HG02610 (cell line): ENCODE results near the gene TRAPPC5.

ENCODE experiments used
- ATAC-seq: cut with Tn5 transposase; IDR thresholded peaks from one replicate; pipeline ENCODE4 v1.9.1; 2021; ENCODE audit warnings: mild to moderate bottlenecking, moderate library complexity; ENCODE audit not compliant: unreplicated experiment

The TRAPPC5 gene

DNA sequence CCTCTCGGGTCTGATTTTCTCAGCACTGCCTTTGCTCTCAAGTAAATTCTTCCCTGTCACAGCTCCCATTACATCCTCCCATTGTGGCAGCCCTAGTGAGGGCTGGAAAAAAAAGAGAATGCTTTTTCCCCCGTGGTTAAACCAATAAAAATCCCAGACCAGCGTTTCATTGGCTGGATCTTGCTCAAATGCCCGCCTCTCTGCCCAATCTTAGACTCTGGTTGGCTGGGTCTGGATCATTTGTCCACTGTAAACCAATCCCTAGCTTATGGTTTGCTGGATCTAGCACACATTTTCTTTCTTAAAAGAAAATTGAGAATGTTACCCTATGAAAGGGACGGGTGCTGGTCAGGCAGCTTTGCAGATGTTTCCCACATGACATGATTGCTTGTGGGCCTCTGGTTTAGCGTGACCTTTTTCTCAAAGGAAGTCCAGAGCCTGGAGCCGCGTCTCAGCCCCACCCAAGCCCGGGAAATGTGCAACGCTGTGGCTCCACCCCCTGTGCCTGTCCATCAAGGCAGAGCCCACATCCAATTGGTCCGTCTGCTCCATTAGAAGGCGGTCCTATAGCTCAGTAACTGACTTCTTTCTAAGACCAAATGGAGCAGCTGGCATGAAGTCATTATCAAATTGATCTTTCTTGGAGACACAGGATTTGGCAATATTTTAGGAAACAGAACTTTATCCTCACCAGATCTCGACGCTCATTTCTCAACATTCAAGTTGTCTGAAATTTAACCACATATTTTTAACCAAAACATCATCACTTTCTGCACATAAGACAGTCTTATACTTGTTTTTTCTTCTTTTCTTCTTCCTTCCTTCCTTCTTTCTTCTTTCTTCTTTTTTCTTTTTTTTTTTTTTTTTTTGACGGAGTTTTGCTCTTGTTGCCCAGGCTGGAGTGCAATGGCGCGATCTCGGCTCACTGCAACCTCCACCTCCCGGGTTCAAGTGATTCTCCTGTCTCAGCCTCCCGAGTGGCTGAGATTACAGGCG is 6.3 kb upstream of the TRAPPC5 start:
- ATAC-seq: no peak

- ATAC-seq: no peak
Observed at GRCh38 chr19:7676376-7676775, 4.3 kb upstream of the TRAPPC5 start.

- ATAC-seq: no peak
Observed at GRCh38 chr19:7676854-7677253, 3.8 kb upstream of the TRAPPC5 start, which contains the start of gene MCEMP1. Gene MCEMP1, plus strand, starts transcription at chr19:7677090. Its CDS starts 31 bp downstream, at chr19:7677121.

DNA sequence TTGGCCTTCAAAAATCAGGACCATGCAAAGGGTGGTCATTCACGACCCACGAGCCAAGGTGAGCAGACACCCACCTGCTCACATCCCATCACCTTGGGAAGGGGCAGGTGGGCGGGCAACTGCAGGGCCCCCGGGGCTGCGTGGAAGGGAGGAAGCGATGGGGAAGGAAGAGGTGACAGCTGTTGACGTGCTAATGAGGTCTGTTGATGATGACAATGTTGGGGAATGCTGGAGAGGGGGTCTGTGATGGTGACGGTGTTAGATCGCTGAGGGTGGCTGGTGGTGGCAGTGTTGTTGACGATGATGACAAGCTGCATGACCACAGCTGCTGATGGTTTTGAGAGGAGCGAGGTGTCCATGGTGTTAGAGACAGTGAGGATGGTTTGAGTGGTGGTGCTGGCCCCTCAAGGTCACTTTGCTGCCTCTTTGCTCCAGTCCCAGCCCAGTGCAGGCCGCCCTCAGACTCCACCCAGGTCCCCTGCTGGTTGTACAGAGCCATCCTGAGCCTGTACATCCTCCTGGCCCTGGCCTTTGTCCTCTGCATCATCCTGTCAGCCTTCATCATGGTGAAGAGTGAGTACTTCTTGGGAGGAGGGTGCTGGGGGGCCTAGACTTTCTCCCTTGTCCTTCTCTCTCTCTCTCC is 2.8 kb upstream of the TRAPPC5 start:
- no peak for ATAC-seq

GRCh38 chr19:7678971-7679751 is 1.5 kb upstream of the TRAPPC5 start:
- ATAC-seq: no peak

- ATAC-seq: no peak
Observed at GRCh38 chr19:7679771-7680605, 645 bp upstream of the TRAPPC5 start.

DNA sequence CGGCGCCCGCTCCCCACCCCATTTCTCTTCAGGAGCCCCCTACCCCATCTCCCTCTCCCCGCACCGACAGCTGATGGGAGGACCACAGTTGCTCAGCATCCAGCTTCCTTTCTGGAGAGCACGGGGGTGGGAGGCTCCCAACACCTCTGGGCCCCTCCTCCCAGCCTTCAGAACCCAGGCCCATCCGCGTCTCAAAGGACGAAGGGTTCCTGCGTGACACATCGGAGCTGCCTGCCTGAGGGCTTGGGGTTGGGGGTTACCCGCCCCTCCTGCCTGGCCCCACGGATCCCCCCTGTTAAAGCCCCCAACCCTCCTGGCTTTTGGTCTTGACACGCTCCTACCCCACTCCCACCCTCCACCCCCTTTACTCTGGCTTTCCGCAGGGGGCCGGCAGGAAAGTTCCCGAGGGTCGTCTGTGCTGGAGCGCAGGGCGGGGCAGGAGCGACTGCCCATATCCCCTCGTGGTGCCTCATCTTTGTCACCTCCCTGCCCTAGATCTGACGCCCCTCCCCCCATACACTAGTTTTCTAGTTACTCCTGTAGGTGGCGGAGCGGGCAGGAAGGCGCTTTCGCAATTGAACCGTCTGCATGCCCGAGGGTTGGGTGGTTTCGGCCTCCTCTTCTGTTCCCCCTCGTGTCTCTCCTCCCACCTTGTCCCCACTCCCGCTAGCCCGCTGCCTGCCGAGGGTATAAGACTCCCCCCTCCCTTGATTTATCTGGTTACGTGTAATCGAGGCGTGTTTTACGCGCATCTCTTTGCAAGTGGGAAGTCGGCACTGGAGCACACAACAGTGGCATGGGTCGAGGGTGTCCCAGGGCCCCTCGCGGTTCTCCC is 924 bp downstream of the TRAPPC5 start:
- ATAC-seq: no peak

DNA sequence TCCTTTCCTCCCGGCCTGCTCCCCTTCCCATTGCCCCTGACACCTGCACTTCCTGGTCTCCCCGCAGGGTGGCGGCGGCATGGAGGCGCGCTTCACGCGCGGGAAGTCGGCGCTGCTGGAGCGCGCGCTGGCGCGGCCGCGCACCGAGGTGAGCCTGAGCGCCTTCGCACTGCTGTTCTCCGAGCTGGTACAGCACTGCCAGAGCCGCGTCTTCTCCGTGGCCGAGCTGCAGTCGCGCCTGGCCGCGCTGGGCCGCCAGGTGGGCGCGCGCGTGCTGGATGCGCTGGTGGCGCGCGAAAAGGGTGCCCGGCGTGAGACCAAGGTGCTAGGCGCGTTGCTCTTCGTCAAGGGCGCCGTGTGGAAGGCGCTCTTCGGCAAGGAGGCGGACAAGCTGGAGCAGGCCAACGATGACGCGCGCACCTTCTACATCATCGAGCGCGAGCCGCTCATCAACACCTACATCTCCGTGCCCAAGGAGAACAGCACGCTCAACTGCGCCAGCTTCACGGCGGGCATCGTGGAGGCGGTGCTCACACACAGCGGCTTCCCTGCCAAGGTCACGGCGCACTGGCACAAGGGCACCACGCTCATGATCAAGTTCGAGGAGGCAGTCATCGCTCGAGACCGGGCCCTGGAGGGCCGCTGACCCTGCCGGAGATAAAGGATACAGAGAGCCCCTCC is 1.7 kb downstream of the TRAPPC5 start:
- no peak for ATAC-seq

DNA sequence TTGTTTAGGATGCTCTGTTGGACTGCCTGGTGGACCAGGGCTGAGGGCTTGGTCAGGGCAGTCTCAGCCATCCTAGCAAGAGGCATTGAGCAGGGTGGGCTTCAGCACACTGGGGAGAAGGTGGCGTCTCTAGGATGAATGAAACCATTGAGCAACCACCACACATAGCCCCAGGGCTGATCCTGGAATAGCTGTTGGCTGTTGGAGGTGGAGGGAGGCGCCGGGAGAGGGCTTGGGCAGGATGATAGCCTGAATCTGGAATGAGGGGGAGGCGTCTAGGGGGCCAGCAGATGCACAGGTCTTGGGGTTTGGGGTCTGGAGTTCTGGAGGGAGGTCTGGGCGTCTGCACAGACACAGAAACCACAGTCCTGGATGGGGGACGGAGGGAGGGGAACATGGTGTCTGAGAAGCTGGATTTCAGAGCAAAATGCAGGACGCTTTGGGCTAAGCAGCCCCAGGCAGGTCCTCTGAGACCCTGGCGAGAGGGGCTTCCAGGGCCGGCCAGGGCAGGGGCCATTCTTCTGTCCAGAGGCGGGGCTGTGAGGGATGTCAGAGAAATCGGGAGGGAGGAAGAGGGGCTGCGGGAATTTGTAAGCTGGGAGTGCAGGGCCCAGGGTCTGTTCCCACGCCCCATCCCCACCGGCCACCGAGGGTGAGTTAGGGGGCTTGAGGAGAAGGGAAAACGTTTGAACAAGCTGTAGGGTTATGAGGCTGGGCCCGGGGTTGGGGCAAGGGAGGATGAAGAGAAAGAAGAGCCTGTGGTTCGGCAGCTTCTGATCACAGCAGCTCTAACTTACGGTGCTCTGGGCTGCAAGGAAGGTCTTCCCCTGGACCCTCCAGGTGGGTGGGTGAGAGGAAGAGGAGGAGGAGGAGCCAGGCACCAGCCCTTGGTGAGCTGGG is 5.2 kb downstream of the TRAPPC5 start:
- ATAC-seq: no peak

DNA sequence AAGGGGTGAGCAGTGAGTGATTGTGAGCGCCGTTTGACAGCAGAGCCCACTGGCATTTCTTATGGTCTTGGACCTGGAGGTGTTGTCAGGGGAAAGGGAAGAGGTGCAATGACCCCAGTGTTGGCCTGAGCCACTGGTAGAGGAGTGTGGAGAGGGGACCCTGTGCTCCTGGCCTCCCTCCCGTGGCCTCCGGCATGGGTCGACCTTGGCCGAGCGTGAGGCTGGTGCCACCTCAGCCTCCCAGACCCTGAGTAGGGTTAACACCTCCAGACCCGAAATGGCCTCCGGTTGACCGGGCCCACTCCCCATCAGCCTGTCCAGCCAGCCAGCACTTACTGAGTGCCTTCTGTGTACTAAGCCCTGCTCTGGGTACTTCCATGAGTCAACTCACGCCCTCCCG is 6.5 kb downstream of the TRAPPC5 start:
- no peak for ATAC-seq

DNA sequence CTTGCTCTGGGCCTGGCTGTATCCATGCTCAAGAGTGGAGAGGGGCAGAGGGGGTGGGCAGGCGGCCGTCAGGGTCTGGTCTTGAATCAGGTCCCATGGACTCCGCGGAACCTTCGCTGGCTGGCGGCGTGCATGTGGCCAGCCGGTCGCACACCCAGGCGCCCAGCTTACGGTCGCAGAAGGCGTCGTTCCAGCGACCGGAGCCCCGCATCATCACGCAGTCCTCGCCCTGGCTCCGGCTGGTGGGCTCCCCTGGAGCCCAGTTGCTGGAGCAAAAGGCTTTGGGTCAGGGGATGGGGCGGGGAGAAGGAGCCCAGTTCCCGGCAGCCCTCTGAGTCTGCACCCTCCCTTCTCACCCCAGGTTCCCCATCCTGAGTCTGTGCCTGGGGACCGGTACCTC is 8.5 kb downstream of the TRAPPC5 start:
- no peak for ATAC-seq

DNA sequence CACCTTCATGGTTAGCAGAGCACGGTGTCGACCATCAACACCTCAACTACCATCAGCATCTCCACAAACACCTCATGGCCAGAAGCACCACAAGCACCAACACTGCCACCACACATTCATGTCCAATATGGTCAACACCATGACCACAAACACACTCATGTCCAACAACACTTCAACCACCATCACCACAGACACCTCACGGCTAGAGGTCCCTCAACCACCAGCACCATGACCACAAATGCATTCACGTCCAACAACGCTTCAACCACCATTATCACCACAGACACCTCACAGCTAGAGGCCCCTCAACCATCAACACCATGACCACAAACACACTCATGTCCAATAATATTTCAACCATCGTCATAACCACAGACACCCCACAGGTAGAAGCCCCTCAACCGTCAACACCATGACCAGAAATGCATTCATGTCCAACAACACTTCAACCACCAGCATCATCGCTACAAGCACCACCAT is 10.2 kb downstream of the TRAPPC5 start:
- ATAC-seq: no peak

DNA sequence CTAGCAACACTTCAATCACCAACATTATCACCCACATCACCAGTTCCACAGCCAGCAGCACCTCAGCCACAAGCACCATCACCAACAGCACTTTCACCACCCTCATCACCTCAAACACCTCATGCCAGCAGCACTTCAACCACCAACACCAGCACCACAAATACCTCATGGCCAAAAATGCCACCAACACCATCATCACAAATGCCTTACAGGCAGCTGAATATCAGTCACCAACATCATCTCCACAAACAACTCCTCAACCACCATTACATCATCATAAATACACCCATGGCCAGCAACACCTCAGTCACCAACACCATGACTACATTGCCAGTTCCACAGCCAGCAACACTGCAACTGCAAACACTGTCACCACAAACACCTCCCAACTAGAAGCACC is 10.9 kb downstream of the TRAPPC5 start:
- no peak for ATAC-seq

DNA sequence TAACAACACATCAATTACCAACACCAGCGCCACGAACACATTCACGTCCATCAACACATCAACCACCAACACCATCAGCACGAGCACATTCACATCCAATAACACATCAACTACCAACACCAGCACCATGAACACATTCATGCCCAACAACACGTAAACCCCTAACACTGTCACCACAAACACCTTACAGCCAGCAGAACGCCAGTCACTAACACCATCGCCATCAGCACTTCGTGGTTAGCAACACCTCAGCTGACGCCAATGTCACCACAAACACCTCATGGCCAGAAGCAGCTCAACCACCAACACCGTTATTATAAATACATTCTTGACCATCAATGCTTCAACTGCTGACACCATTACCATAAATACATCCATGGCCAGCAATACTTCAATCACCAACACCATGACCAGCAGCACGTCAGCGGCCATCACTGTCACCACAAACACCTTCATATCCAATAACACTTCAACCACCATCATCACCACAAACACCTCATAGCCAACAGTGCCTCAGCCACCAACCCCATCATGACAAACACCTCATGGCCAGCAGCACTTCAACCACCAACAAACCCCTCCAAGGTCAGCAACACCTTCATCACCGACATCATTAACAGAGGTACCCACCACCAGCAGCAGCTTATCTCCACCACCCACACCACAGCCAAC is 11.9 kb downstream of the TRAPPC5 start:
- ATAC-seq: no peak

DNA sequence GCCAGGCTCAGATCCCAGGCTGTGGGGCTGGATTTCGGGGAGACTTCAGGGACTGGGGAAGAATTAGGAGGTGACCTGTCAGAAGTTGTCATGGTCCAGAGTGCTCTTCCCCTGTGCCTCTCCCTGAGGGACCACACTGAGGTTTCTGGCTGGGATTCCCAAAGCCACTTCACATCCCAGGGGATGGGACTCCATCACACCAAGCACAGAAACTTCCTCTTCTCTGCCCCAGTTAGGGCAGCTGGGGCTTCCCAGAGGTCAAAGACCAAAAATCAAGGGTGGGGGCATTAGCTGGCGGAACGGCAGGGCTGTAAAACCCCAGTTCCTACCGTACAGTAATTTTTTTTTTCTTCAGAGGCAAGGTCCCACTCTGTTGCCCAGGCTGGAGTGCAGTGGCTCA is 13.9 kb downstream of the TRAPPC5 start:
- no peak for ATAC-seq

GRCh38 chr19:7697721-7698287 is 17.2 kb downstream of the TRAPPC5 start:
- no peak for ATAC-seq

DNA sequence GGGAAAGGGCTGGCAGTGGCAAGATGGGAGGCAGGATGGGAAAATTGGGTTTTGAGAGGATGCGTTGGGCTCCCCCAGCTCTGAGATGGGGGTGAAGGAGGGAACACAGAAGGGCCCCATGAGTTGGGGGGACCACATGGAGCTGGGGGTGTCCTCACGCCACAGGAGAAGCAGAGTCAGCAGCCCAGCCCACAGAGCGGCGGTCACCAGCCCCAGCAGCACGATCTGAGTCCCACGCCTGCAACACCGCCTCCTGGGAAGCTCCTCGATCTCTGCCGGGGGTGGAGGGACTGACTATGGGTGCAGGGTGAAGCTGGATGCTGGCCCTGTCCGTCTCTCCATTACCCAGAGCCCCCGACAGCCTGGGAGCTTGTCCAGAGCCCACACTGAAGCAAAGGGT is 17.9 kb downstream of the TRAPPC5 start:
- ATAC-seq: no peak
